ENCODE measurements around the gene ZNF76.

- no peak for TF ChIP-seq CTCF (IDR thresholded peaks at IDR 0.05; ENCODE audit: low read depth, low read length)
- no peak for TF ChIP-seq POLR2A (IDR thresholded peaks at IDR 0.05; ENCODE audit: extremely low read depth, insufficient read length)
These were observed 1.2 kb upstream of the ZNF76 start for GRCh38 chr6:35258336-35258735.

Measured in NB4 (cell line).